T-helper 1 cell (primary cell): Measurements from ENCODE around the gene RANBP17.

ENCODE experiments used
- DNase-seq, 5 donors: peaks; one replicate each; pipeline ENCODE4 v3.0.0-alpha.2; 2012 to 2020

Gene RANBP17

GRCh38 chr5:171306781-171307591, 445.2 kb downstream of the RANBP17 start:
- no peak for DNase-seq

- no peak for DNase-seq
Measured at GRCh38 chr5:171307789-171308452, 446.1 kb downstream of the RANBP17 start.

- no peak for DNase-seq
Measured at GRCh38 chr5:171308453-171309275, 446.8 kb downstream of the RANBP17 start, which contains the start of gene TLX3. TSS of gene TLX3 (plus strand) at chr5:171309248. CDS start at chr5:171309366, 118 bp downstream.

- no peak for DNase-seq
Measured at GRCh38 chr5:171309276-171310211, 447.7 kb downstream of the RANBP17 start.

- peak in 1 of 5 donors; percentile 23 for DNase-seq
Measured at GRCh38 chr5:171310212-171310818, 448.5 kb downstream of the RANBP17 start.

DNA sequence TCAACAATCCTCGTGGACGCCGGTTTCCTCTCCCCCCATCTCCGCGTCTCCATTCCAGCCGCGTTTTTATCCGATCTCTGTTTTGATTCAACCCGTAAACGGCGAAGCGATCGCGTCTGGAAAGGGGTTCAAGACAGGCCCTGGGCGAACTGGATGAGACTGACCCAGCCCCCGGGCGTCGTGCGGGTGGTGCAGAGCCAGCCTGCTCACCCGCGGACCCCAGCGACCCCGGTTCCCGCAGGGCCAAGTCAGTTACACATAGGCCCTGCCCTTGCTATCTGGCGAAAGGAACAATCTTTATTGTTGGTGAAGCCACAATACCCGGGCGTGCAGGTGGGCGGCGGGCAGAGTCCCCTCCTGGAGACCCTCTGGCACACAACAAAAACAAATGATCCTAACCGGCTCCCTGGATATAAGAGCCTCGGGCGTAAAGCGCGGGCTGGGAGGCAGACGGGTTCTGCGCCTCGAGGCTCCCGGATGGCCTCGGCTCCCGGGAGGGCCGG, 449.1 kb downstream of the RANBP17 start:
- DNase-seq, result no peak

GRCh38 chr5:171311322-171312077, 449.7 kb downstream of the RANBP17 start:
- DNase-seq, result no peak

DNA sequence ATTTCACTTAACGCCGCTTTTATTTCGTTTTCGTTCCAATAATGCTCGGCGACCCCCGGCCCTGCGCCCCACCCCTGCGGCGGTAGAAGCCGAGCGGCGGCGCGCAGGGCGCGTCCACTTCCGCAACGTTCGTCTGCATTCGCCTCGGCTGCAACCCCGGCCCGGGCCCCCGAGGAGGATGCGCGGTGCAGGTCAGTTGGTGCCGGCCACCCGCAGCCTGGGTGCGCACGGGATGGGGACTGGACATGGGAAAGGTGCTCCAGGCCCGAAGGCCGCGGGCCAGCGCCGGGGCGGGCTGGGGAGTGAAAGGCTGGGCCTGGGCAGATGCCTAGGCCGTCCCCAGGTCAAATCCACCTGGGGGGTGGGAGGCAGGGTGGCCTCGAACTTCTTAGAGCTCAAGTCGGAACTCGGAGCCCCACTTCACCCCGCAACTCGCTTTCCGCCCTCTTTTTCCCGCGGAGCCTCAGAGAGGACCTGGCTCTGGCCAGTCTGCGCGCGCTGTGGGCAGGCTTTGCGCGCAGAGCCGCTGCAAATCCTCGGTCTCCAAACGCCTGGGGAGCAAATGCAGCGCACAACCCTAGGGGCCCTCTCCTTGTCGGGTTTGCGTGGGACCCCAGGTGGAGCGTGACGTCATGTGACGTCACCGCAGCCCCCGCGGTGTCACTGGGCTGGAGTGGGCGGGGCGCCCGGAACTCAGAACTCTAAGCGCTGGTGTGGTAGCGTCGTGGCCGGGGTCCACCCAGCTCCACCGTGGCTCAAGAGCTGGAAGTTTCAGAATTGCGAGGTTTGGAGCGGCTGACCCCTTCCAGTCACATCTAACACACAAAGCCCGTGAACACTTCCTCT, 450.5 kb downstream of the RANBP17 start:
- no peak for DNase-seq

- no peak for DNase-seq
Measured at GRCh38 chr5:171313481-171314206, 451.8 kb downstream of the RANBP17 start.

- DNase-seq, result no peak
Measured at GRCh38 chr5:171314728-171315385, 453.0 kb downstream of the RANBP17 start.

DNA sequence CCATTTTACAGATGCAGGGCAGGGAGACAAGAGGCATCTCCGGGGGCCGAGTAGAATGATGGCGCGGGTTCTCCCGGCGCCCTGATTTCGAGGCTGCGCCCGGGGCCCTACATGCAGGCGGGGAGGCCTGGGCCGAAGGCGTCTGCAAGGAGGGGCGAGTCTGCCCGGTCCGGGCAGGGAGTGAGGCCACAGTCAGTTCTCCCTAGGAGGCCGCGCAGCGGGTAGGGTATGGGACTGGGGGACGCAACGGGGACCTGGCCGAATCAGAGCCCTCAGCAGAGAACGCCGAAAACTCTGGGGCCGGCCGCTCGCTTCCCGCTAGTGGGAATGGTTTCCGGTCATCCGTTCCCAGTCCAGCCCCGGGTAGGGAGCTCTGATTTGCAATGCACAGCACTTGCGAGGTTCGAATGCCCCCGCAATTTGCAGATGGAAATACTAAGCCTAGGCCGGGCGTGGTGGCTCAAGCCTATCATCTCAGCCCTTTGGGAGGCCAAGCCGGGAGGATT, 453.6 kb downstream of the RANBP17 start:
- DNase-seq, result no peak

DNA sequence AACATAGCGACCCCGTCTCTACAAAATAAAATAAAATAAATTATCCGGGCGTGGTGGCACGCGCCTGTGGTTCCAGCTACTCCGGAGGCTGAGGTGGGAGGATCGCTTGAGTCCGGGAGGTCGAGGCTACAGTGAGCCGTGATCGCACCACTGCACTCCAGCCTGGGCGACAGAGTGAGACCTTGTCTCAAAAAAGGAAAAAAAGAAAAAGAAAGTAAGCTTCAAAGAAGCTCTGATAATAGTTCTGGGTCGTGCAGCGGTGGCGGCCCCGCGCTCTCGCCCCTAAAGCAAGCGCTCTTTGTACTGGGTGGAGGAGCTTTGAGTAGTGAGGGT, 454.1 kb downstream of the RANBP17 start:
- DNase-seq, result no peak

GRCh38 chr5:171316258-171317121, 454.7 kb downstream of the RANBP17 start:
- DNase-seq, result no peak

GRCh38 chr5:171317230-171317629, 455.4 kb downstream of the RANBP17 start:
- DNase-seq, result no peak

- no peak for DNase-seq
Measured at GRCh38 chr5:171318026-171318425, 456.2 kb downstream of the RANBP17 start.

- no peak for DNase-seq
Measured at GRCh38 chr5:171321447-171321846, 459.6 kb downstream of the RANBP17 start.

DNA sequence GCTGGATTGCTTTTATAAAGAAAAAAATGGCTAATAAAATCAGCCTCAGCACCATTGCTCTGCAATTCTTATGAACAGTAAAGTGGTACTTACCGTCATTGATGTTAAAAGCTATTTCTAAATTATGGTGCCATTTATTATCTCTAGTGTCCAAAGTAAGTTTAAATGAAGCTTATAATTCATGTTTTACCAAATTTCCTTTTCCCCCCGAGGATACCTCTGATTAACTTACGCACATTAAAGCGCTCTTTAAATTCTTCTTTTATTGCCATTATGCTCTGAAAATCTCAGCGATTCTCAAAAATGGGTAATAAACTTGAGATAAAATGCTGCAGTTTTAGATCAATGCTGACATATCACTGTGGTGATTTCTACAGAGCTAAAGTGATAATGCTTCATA, 460.7 kb downstream of the RANBP17 start:
- no peak for DNase-seq
